ENCODE measurements around the gene GDNF. TPM values are rescaled to one million over a fixed set of nuclear protein-coding genes. Genes with fewer than 3 reads are reported as not detected.
"Not testable (repeated sequence)": the region's sequence is repeated elsewhere in the genome, so short reads cannot be mapped to it uniquely, and the experiment has no call there.

Gene GDNF
- total RNA-seq, 1 experiment from 2014 or later: 0.85 TPM

- peak overlapping the region; percentile 28; the same call in 1 of the 2 replicates for H2AFZ ChIP-seq
- H3K4me2 ChIP-seq: no peak overlapping the region
Observed at GRCh38 chr5:37871023-37871815, 31.4 kb upstream of the GDNF start.

GRCh38 chr5:37869216-37869615 is 29.4 kb upstream of the GDNF start:
- H3K27me3 ChIP-seq (ENCODE audit: insufficient read depth, low read depth): peaks cover 4% of the 10 kb centered on the region; the same call in 1 of the 2 replicates
- BruUV-seq (replicated peaks): no TSS peak
- DNase-seq: no peak
- H4K20me1 ChIP-seq (ENCODE audit: insufficient read depth): no peaks in the 10 kb centered on the region
- H3K36me3 ChIP-seq (ENCODE audit: low read depth): no peaks in the 10 kb centered on the region
- no peak overlapping the region for H3K4me3 ChIP-seq
- no peaks in the 10 kb centered on the region for H3K9me2 ChIP-seq (ENCODE audit: insufficient read depth)
- no peak overlapping the region for H2AFZ ChIP-seq
- no peak overlapping the region for H3K4me2 ChIP-seq
- CTCF ChIA-PET: no interaction called here
- POLR2A ChIA-PET (ENCODE audit: unreplicated experiment): no interaction called here
- intact Hi-C loops (cut with micrococcal nuclease; ENCODE audit: unreplicated experiment): no loop called here
- H3K4me1 ChIP-seq (replicated peaks; ENCODE audit: insufficient read depth): no peaks in the 10 kb centered on the region
- H3K27ac ChIP-seq: no peak overlapping the region
- H3K79me2 ChIP-seq (ENCODE audit: low read depth): no peaks in the 10 kb centered on the region
- TF ChIP-seq CTCF (conservative IDR thresholded peaks at IDR 0.05): no peak
- TF ChIP-seq EZH2 (IDR thresholded peaks at IDR 0.05; ENCODE audit: low read depth): no peak
- H3F3A ChIP-seq (ENCODE audit: insufficient read depth, low read depth): no peaks in the 10 kb centered on the region
- H3K9me3 ChIP-seq (ENCODE audit: insufficient read depth, low read depth): no peaks in the 10 kb centered on the region

More at GRCh38 chr5:37871023-37871815, 31.4 kb upstream of the GDNF start:
- Histone ChIP-seq H3K9me2 (ENCODE audit: insufficient read depth) (no peaks in the 10 kb centered on the region), H3K27me3 (ENCODE audit: insufficient read depth, low read depth) (peaks cover 2% of the 10 kb centered on the region; the same call in 1 of the 2 replicates), H3K36me3 (ENCODE audit: low read depth) (no peaks in the 10 kb centered on the region), H3K4me3 (no peak overlapping the region), H3K9me3 (ENCODE audit: insufficient read depth, low read depth) (no peaks in the 10 kb centered on the region), H3F3A (ENCODE audit: insufficient read depth, low read depth) (no peaks in the 10 kb centered on the region), H3K27ac (no peak overlapping the region), H3K79me2 (ENCODE audit: low read depth) (no peaks in the 10 kb centered on the region), H4K20me1 (ENCODE audit: insufficient read depth) (no peaks in the 10 kb centered on the region), H3K4me1 (replicated peaks; ENCODE audit: insufficient read depth) (no peaks in the 10 kb centered on the region)
- TF ChIP-seq CTCF (conservative IDR thresholded peaks at IDR 0.05) (no peak), EZH2 (IDR thresholded peaks at IDR 0.05; ENCODE audit: low read depth) (no peak)
- ChIA-PET POLR2A (ENCODE audit: unreplicated experiment) (interaction anchor here (0.6 kb wide), 1 partner anchor 18 kb away, joined by 3 read pairs; no protein-coding TSS in a partner anchor), CTCF (no interaction called here)
- intact Hi-C loops (cut with micrococcal nuclease; ENCODE audit: unreplicated experiment): no loop called here
- no peak for DNase-seq
- no TSS peak for BruUV-seq (replicated peaks)

- no peaks in the 10 kb centered on the region for H3F3A ChIP-seq (ENCODE audit: insufficient read depth, low read depth)
- H3K9me3 ChIP-seq (ENCODE audit: insufficient read depth, low read depth): no peaks in the 10 kb centered on the region
- no peak overlapping the region for H2AFZ ChIP-seq
- H4K20me1 ChIP-seq (ENCODE audit: insufficient read depth): no peaks in the 10 kb centered on the region
- no peak overlapping the region for H3K4me3 ChIP-seq
- POLR2A ChIA-PET (ENCODE audit: unreplicated experiment): no interaction called here
- H3K9me2 ChIP-seq (ENCODE audit: insufficient read depth): no peaks in the 10 kb centered on the region
- H3K27ac ChIP-seq: no peak overlapping the region
- peaks cover 4% of the 10 kb centered on the region; the same call in 1 of the 2 replicates for H3K27me3 ChIP-seq (ENCODE audit: insufficient read depth, low read depth)
- no peak for DNase-seq
- intact Hi-C loops (cut with micrococcal nuclease; ENCODE audit: unreplicated experiment): no loop called here
- H3K36me3 ChIP-seq (ENCODE audit: low read depth): no peaks in the 10 kb centered on the region
- TF ChIP-seq CTCF (conservative IDR thresholded peaks at IDR 0.05): no peak
- no peak for TF ChIP-seq EZH2 (IDR thresholded peaks at IDR 0.05; ENCODE audit: low read depth)
- no peaks in the 10 kb centered on the region for H3K79me2 ChIP-seq (ENCODE audit: low read depth)
- no TSS peak for BruUV-seq (replicated peaks)
- no peaks in the 10 kb centered on the region for H3K4me1 ChIP-seq (replicated peaks; ENCODE audit: insufficient read depth)
- CTCF ChIA-PET: no interaction called here
- H3K4me2 ChIP-seq: no peak overlapping the region
Observed at GRCh38 chr5:37867654-37868053, 27.8 kb upstream of the GDNF start.

GRCh38 chr5:37862907-37863306 is 23.1 kb upstream of the GDNF start:
- POLR2A ChIA-PET (ENCODE audit: unreplicated experiment); BruUV-seq (replicated peaks); H3K9me2 ChIP-seq (ENCODE audit: insufficient read depth); H3K4me1 ChIP-seq (replicated peaks; ENCODE audit: insufficient read depth); intact Hi-C loops (cut with micrococcal nuclease; ENCODE audit: unreplicated experiment); H3F3A ChIP-seq (ENCODE audit: insufficient read depth, low read depth); DNase-seq; H3K27ac ChIP-seq; H3K27me3 ChIP-seq (ENCODE audit: insufficient read depth, low read depth); H3K4me3 ChIP-seq; H3K36me3 ChIP-seq (ENCODE audit: low read depth); H3K4me2 ChIP-seq; H2AFZ ChIP-seq; CTCF ChIA-PET; H3K9me3 ChIP-seq (ENCODE audit: insufficient read depth, low read depth); H4K20me1 ChIP-seq (ENCODE audit: insufficient read depth); H3K79me2 ChIP-seq (ENCODE audit: low read depth): not testable (repeated sequence)
